T-cell (primary cell): ENCODE measurements around the gene GRXCR1. TPM values are rescaled to one million over a fixed set of nuclear protein-coding genes. Genes with fewer than 3 reads are reported as not detected.

Experiments
- ATAC-seq, 4 experiments: fragments of 200-7000 bp in 3 of 4; fragments of 150-1000 bp in 1 of 4; cut with Tn5 transposase; replicated peaks in 1 of 4; 1 replicate in 3 of 4; 2 replicates in 1 of 4; pipeline ENCODE4 v1.10.0; 2021; ENCODE audit warnings: moderate library complexity in 3 of 4, mild to moderate bottlenecking in 2 of 4, moderate number of reproducible peaks in 1 of 4
- CTCF ChIA-PET, 2 donors: fragments of 300-600 bp; sonication (Branson Sonifier 250); formaldehyde crosslinking; loops; one replicate each; lab custom pipeline; 2022; ENCODE audit warnings: antibody characterized with exemption in 2 of 2; lab: Charles Lee
- POLR2A ChIA-PET, 2 donors: fragments of 300-600 bp; sonication (Branson Sonifier 250); formaldehyde crosslinking; loops; one replicate each; lab custom pipeline; 2022; ENCODE audit warnings: antibody characterized with exemption in 2 of 2; lab: Charles Lee
- DNase-seq, 35 experiments: peaks; one replicate each; pipeline versions ENCODE4 v3.0.0 to v3.0.0-alpha.2; 2013 to 2023
- H3K27ac ChIP-seq: one replicate; pipeline ENCODE4 v1.5.1; 2013; ENCODE audit warnings: low read length
- H3K27me3 ChIP-seq, 2 experiments: replicated peaks in 1 of 2; 1 replicate in 1 of 2; 2 replicates in 1 of 2; pipeline versions ENCODE4 v1.6.1 to v1.7.0; 2013; ENCODE audit warnings: low read length in 1 of 2, mixed read lengths in 1 of 2; ENCODE audit not compliant: control insufficient read depth in 2 of 2, insufficient read depth in 2 of 2; ENCODE audit errors: extremely low read depth in 1 of 2
- H3K36me3 ChIP-seq, 2 donors: 1 replicate in 1 of 2; 2 replicates in 1 of 2; pipeline versions ENCODE4 v1.6.1 to v1.7.0; 2013; ENCODE audit warnings: low read length in 1 of 2; ENCODE audit not compliant: control insufficient read depth in 2 of 2, insufficient read depth in 1 of 2; ENCODE audit errors: extremely low read depth in 1 of 2
- H3K4me1 ChIP-seq, 2 experiments: 1 replicate in 1 of 2; 2 replicates in 1 of 2; pipeline versions ENCODE4 v1.6.1 to v1.7.0; 2013; ENCODE audit warnings: low read length in 2 of 2, mixed read lengths in 1 of 2; ENCODE audit not compliant: insufficient read depth in 2 of 2, control insufficient read depth in 1 of 2; ENCODE audit errors: extremely low read depth in 1 of 2
- H3K4me3 ChIP-seq, 2 donors: 1 replicate in 1 of 2; 2 replicates in 1 of 2; pipeline versions ENCODE4 v1.5.1 to v1.7.0; 2013; ENCODE audit warnings: mild to moderate bottlenecking in 2 of 2, low read length in 1 of 2, moderate library complexity in 1 of 2; ENCODE audit not compliant: control insufficient read depth in 1 of 2; ENCODE audit errors: extremely low read depth in 1 of 2
- H3K9me3 ChIP-seq: 2 replicates; pipeline ENCODE4 v1.7.0; 2013
- H3K27ac Mint-ChIP-seq, 2 donors: one replicate each; pipeline ENCODE4 v1.8.0; 2020 to 2021; ENCODE audit warnings: mild to moderate bottlenecking in 2 of 2, mixed read lengths in 2 of 2
- H3K27me3 Mint-ChIP-seq, 2 donors: one replicate each; pipeline ENCODE4 v1.8.0; 2021 to 2022; ENCODE audit warnings: mixed read lengths in 2 of 2
- H3K36me3 Mint-ChIP-seq: one replicate; pipeline ENCODE4 v1.8.0; 2021; ENCODE audit warnings: mixed read lengths
- H3K4me1 Mint-ChIP-seq, 3 donors: one replicate each; pipeline ENCODE4 v1.8.0; 2020 to 2022; ENCODE audit warnings: mixed read lengths in 3 of 3, mild to moderate bottlenecking in 1 of 3
- H3K4me3 Mint-ChIP-seq, 3 donors: one replicate each; pipeline ENCODE4 v1.8.0; 2020 to 2022; ENCODE audit warnings: mild to moderate bottlenecking in 3 of 3, mixed read lengths in 3 of 3, moderate library complexity in 3 of 3
- H3K9me3 Mint-ChIP-seq, 3 donors: one replicate each; pipeline ENCODE4 v1.8.0; 2020 to 2022; ENCODE audit warnings: mixed read lengths in 3 of 3
- WGBS: methylation state at CpG from one replicate; pipeline ENCODE4 v1.1.5; 2013; ENCODE audit warnings: missing lambda C conversion rate; ENCODE audit not compliant: insufficient coverage; 5-methylcytosine and 5-hydroxymethylcytosine counted together
- total RNA-seq, 35 experiments: library from RNA in 6 of 35; stranded (reverse) in 6 of 35; fragments of 120-200 nt in 1 of 35; gene quantifications; one replicate each; pipeline versions ENCODE4 v1.2.1 to v1.2.4 and lab custom pipeline; 2013 to 2026

The GRXCR1 gene
- total RNA-seq, 5 donors from 2014 or later (not counting 1 experiment from before 2014, with no cell fraction given), result not detected

GRCh38 chr4:42915484-42915883 is 23.0 kb downstream of the GRXCR1 start:
- H3K36me3 Mint-ChIP-seq, result no peaks in the 10 kb centered on the region
- Histone ChIP-seq H3K27ac (no peak overlapping the region), H3K36me3 (no peaks in the 10 kb centered on the region), H3K4me3 (no peak overlapping the region), H3K4me1 (no peaks in the 10 kb centered on the region), H3K27me3 (no peaks in the 10 kb centered on the region), H3K9me3 (no peaks in the 10 kb centered on the region)
- ATAC-seq (no peak), DNase-seq (no peak)
- no CpG with 5 or more reads among the region's 1 CpG for WGBS
- H3K27me3 Mint-ChIP-seq, result peaks cover 0 to 8% of the 10 kb centered on the region in 2 donors
- CTCF ChIA-PET, result interaction anchor here in 1 of 2 donors (0.6 kb wide), 1 partner anchor 12 kb away, joined by 6 read pairs; no protein-coding TSS in a partner anchor
- peaks cover 0 to 7% (median 0%) of the 10 kb centered on the region in 3 donors for H3K9me3 Mint-ChIP-seq
- no peak overlapping the region for H3K4me3 Mint-ChIP-seq
- POLR2A ChIA-PET, result no interaction called here
- no peak overlapping the region for H3K27ac Mint-ChIP-seq
- no peaks in the 10 kb centered on the region for H3K4me1 Mint-ChIP-seq

GRCh38 chr4:42917296-42917695 is 24.8 kb downstream of the GRXCR1 start:
- ATAC-seq (no peak), DNase-seq (no peak)
- no peaks in the 10 kb centered on the region for H3K4me1 Mint-ChIP-seq
- H3K9me3 Mint-ChIP-seq, result peaks cover 0 to 7% (median 0%) of the 10 kb centered on the region in 3 donors
- no peak overlapping the region for H3K27ac ChIP-seq
- H3K4me3 ChIP-seq, result no peak overlapping the region
- no CpG with 5 or more reads among the region's 2 CpGs for WGBS
- H3K36me3 Mint-ChIP-seq, result no peaks in the 10 kb centered on the region
- no peaks in the 10 kb centered on the region for H3K9me3 ChIP-seq
- no peaks in the 10 kb centered on the region for H3K4me1 ChIP-seq
- H3K27ac Mint-ChIP-seq, result no peak overlapping the region
- no peak overlapping the region for H3K4me3 Mint-ChIP-seq
- peaks cover 0 to 3% of the 10 kb centered on the region in 2 experiments for H3K27me3 ChIP-seq
- peaks cover 0 to 8% of the 10 kb centered on the region in 2 donors for H3K27me3 Mint-ChIP-seq
- H3K36me3 ChIP-seq, result no peaks in the 10 kb centered on the region
- ChIA-PET CTCF (interaction anchor here in 1 of 2 donors (0.6 kb wide), 1 partner anchor 776 kb away, joined by 3 read pairs; no protein-coding TSS in a partner anchor), POLR2A (no interaction called here)

- H3K27ac ChIP-seq, result no peak overlapping the region
- H3K4me1 ChIP-seq, result no peaks in the 10 kb centered on the region
- H3K36me3 ChIP-seq, result no peaks in the 10 kb centered on the region
- ChIA-PET POLR2A (no interaction called here), CTCF (no interaction called here)
- DNase-seq (no peak), ATAC-seq (no peak)
- H3K4me3 ChIP-seq, result no peak overlapping the region
- peaks cover 5 to 11% of the 10 kb centered on the region in 2 donors for H3K27me3 Mint-ChIP-seq
- peaks cover 0 to 6% (median 0%) of the 10 kb centered on the region in 3 donors for H3K9me3 Mint-ChIP-seq
- no peaks in the 10 kb centered on the region for H3K9me3 ChIP-seq
- no peaks in the 10 kb centered on the region for H3K36me3 Mint-ChIP-seq
- no peak overlapping the region for H3K4me3 Mint-ChIP-seq
- H3K27me3 ChIP-seq, result peaks cover 0 to 4% of the 10 kb centered on the region in 2 experiments
- H3K27ac Mint-ChIP-seq, result no peak overlapping the region
- H3K4me1 Mint-ChIP-seq, result no peaks in the 10 kb centered on the region
These were observed 30.9 kb downstream of the GRXCR1 start for GRCh38 chr4:42923431-42923830.

GRCh38 chr4:42925921-42926320 is 33.4 kb downstream of the GRXCR1 start:
- Mint-ChIP-seq H3K9me3 (no peaks in the 10 kb centered on the region), H3K36me3 (no peaks in the 10 kb centered on the region), H3K4me1 (no peaks in the 10 kb centered on the region), H3K27ac (no peak overlapping the region), H3K27me3 (peaks cover 5 to 11% of the 10 kb centered on the region in 2 donors), H3K4me3 (no peak overlapping the region)
- DNase-seq (no peak), ATAC-seq (no peak)
- Histone ChIP-seq H3K36me3 (no peaks in the 10 kb centered on the region), H3K9me3 (no peaks in the 10 kb centered on the region), H3K4me3 (no peak overlapping the region), H3K27ac (no peak overlapping the region), H3K4me1 (no peaks in the 10 kb centered on the region), H3K27me3 (peaks cover 0 to 4% of the 10 kb centered on the region in 2 experiments)
- CTCF ChIA-PET, result no interaction called here
- POLR2A ChIA-PET, result no interaction called here
- WGBS, result no CpG with 5 or more reads among the region's 3 CpGs

- ATAC-seq, result no peak
- Mint-ChIP-seq H3K9me3 (no peaks in the 10 kb centered on the region), H3K4me1 (no peaks in the 10 kb centered on the region), H3K4me3 (no peak overlapping the region), H3K27me3 (peaks cover 5 to 8% of the 10 kb centered on the region in 2 donors), H3K36me3 (no peaks in the 10 kb centered on the region), H3K27ac (no peak overlapping the region)
- CTCF ChIA-PET, result no interaction called here
- Histone ChIP-seq H3K36me3 (no peaks in the 10 kb centered on the region), H3K27me3 (no peaks in the 10 kb centered on the region), H3K4me3 (no peak overlapping the region), H3K4me1 (no peaks in the 10 kb centered on the region), H3K27ac (no peak overlapping the region), H3K9me3 (no peaks in the 10 kb centered on the region)
- DNase-seq, result no peak
- POLR2A ChIA-PET, result no interaction called here
- no CpG with 5 or more reads among the region's 3 CpGs for WGBS
These were observed 35.4 kb downstream of the GRXCR1 start for GRCh38 chr4:42927946-42928345.

- no peak overlapping the region for H3K27ac ChIP-seq
- H3K9me3 Mint-ChIP-seq, result no peaks in the 10 kb centered on the region
- ChIA-PET CTCF (no interaction called here), POLR2A (no interaction called here)
- H3K4me1 Mint-ChIP-seq, result no peaks in the 10 kb centered on the region
- no peaks in the 10 kb centered on the region for H3K9me3 ChIP-seq
- no peaks in the 10 kb centered on the region for H3K27me3 ChIP-seq
- no peaks in the 10 kb centered on the region for H3K4me1 ChIP-seq
- peaks cover 3 to 9% of the 10 kb centered on the region in 2 donors for H3K27me3 Mint-ChIP-seq
- H3K36me3 ChIP-seq, result no peaks in the 10 kb centered on the region
- no peaks in the 10 kb centered on the region for H3K36me3 Mint-ChIP-seq
- DNase-seq (no peak), ATAC-seq (no peak)
- no peak overlapping the region for H3K27ac Mint-ChIP-seq
- no peak overlapping the region for H3K4me3 Mint-ChIP-seq
- no peak overlapping the region for H3K4me3 ChIP-seq
These were observed 36.1 kb downstream of the GRXCR1 start for GRCh38 chr4:42928582-42928981.

GRCh38 chr4:42942216-42942615 is 49.7 kb downstream of the GRXCR1 start:
- ChIA-PET CTCF (no interaction called here), POLR2A (no interaction called here)
- Histone ChIP-seq H3K9me3 (no peaks in the 10 kb centered on the region), H3K36me3 (no peaks in the 10 kb centered on the region), H3K27ac (no peak overlapping the region), H3K27me3 (no peaks in the 10 kb centered on the region), H3K4me3 (no peak overlapping the region), H3K4me1 (no peaks in the 10 kb centered on the region)
- DNase-seq (no peak), ATAC-seq (no peak)
- Mint-ChIP-seq H3K4me1 (no peaks in the 10 kb centered on the region), H3K27me3 (peaks cover 5 to 16% of the 10 kb centered on the region in 2 donors), H3K4me3 (no peak overlapping the region), H3K9me3 (no peaks in the 10 kb centered on the region), H3K27ac (no peak overlapping the region), H3K36me3 (no peaks in the 10 kb centered on the region)
- WGBS, result no CpG with 5 or more reads among the region's 1 CpG
